GM12872 (cell line): ENCODE measurements around the gene SLC2A13.

Source experiments
- TF ChIP-seq, protein P1 (sequence below): IDR thresholded peaks from 3 replicates; pipeline ENCODE4 v1.5.1; 2011; ENCODE audit warnings: low read depth, mild to moderate bottlenecking, low read length, moderate library complexity; ENCODE audit not compliant: insufficient read depth

The SLC2A13 gene

DNA sequence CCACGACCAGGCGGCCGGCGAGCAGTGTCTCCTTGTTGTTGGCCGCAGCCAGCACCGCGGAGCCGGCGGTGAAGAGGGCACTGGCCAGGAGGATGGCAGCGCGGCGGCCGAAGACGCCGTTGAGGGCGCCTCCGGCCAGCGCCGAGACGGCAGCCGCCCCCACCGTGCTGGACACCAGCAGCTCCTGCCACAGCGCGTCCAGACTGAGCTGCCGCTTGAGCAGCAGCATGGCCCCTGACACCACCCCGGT, 691 bp downstream of the SLC2A13 start:
- TF ChIP-seq, protein P1, sequence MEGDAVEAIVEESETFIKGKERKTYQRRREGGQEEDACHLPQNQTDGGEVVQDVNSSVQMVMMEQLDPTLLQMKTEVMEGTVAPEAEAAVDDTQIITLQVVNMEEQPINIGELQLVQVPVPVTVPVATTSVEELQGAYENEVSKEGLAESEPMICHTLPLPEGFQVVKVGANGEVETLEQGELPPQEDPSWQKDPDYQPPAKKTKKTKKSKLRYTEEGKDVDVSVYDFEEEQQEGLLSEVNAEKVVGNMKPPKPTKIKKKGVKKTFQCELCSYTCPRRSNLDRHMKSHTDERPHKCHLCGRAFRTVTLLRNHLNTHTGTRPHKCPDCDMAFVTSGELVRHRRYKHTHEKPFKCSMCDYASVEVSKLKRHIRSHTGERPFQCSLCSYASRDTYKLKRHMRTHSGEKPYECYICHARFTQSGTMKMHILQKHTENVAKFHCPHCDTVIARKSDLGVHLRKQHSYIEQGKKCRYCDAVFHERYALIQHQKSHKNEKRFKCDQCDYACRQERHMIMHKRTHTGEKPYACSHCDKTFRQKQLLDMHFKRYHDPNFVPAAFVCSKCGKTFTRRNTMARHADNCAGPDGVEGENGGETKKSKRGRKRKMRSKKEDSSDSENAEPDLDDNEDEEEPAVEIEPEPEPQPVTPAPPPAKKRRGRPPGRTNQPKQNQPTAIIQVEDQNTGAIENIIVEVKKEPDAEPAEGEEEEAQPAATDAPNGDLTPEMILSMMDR = no peak

DNA sequence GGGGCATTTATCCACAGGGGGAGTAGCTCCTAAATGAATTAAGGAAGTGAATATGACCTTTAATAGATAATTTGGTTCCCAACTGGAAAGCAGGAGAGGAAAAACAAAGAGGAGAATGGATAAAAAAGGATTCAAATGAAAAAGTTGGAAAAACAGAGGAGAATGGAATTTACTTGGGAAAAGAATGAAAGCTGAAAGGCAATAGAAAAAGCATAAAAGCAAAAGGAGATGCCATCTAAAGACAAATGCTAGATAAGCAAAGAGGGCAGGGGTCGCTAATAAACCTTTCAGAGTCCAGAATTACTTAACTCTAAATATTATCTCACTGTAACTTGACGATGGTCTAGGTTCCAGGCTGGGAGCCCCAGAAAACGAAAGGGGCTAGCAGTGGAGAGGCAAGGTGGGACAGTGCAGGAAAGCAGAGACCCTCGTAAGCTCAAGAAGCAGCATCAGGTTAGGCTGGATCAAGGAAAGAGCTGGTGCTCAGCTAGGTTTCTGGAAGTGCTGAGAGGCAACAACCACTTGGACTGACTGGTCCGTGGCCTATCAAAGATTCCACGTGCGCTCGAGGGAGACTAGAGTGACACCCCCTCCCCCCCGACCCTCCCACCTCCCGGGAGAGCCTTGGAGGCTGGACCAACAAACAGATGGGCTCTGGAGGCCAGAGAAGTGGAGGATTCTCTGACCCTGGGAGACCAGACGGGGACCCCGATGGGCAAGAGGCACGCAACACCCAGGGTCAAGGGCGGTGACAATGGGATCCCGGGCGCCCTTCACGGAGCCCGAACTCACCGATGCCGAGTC, 1.2 kb downstream of the SLC2A13 start:
- TF ChIP-seq, protein P1 = no peak

DNA sequence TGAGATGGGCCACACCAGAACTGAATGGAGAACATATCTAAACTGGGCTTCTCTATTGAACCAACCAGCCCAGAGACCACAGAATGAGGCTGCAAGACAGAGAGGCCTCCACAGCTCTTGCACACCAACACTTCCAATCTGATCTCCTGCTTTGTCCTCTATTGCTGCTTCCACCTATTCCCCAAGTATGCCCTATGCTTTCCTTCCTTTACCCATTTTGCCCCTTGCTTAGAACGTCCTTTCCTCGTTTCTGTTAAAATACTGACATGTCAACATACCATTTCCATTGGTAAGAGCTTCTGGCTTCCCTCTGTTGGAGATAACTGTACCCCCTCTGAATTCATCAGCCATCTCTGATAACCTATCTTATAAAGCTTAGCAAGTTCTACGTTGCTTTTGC, 2.8 kb downstream of the SLC2A13 start:
- TF ChIP-seq, protein P1 = no peak

DNA sequence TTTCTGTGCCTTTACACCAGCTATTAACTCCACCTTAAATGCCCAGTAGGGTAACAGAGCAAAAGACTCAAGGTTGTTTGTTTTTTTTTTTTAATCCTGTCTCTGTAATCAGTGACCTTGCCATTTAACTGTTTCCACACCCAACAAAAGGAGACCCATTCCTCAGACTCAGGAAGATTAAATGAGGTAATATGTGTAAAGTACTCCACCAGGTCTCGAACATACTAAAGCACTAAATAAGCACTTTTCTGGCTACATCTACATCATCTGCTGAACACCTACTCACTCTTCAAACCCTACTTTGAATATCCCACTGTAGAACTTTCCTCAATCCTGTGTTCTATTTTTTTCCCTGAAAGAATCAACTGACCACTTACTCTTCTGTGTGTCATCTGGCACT, 4.1 kb downstream of the SLC2A13 start:
- TF ChIP-seq, protein P1 = no peak

DNA sequence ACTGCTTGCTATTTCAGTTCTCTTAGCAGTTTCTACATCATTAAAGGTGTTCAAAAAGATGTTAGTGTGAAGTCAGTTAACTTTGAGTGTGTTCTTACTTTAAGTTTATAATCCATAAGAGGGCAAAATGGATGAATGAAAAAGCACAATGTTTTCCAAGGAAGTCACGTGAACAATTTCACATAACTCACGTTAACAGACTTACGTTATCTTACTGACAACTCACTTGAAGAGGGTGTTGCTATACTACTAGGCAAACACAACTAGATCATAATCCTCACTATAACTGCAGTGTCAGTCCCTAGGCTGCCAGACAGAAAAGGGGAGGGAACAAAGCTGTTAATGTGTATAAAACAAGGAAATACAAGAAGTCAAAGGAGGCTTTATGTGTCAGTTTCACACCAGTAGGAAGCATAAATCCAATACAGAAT, 6.4 kb downstream of the SLC2A13 start:
- TF ChIP-seq, protein P1 = no peak

DNA sequence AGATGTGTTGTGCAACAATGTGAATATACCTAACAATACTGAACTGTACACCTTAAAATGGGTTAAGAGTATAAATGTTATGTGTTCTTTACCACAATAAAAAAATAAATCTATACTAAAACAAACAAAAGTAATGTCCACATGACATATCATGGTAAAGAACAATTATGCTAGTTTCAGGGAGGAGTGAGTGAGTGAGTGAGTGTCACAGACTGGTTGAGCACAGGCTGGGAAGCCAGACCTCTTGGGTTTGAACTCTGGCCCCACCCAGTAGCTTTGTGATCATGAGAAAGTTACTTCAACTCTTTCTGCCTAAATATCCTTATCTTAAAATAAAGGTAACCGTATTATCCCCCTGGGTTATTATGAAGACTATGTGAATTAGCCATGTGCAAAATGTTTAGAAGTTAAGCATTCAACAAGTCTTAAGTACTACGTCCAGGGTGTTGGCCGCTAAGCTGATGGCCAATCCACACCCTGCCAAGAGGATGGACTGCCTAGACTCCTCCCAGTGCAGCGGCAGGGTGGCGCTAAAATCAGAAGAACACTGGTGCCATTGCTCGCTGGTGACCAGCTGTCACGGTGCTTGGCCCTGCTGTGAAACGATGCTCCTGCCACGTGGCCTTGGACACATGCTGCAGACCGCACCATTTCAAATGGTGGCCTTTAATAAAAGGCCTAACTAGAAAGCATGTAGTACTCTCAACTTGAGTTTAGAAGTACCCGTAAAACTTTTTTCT, 7.3 kb downstream of the SLC2A13 start:
- TF ChIP-seq, protein P1 = no peak

DNA sequence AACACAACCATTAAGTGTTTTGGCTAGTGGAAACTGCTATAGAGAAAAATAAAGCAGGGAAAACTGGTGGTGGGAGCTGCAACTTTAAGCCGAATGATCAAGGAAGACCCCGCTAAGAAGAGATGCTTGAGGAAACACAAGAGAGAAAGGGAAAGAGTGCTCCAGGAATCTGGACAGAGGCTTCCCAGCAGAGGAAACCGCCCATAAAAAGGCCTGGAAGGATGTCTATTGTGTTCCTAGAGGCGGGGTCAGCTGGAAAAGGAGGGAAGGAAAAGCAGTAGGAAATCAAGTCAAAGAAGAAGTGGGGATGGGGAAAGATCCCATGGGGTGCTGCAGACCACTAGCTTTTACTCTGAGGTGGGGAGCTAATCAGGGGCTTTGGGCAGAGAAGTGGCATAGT, 12.4 kb downstream of the SLC2A13 start:
- TF ChIP-seq, protein P1 = no peak
